GM13976 (cell line): ENCODE measurements around the gene CLTB.

Experiments used
- DNase-seq: peaks from one replicate; pipeline ENCODE4 v3.0.0; 2012; ENCODE audit warnings: low spot score
- in situ Hi-C: fragments of 300-500 bp; cut with MboI; formaldehyde crosslinking; loops from one replicate; pipeline ENCODE4 v1.12.0; 2022; ENCODE audit warnings: low sequenced_read_pairs, mixed read lengths, inconsistent platforms; ENCODE audit not compliant: unreplicated experiment
- TF ChIP-seq, protein P1 (sequence below): IDR thresholded peaks from 2 replicates; pipeline ENCODE4 v1.5.1; 2012; ENCODE audit warnings: borderline replicate concordance, mild to moderate bottlenecking; ENCODE audit not compliant: insufficient read depth; ENCODE audit errors: extremely low read depth, missing control alignments, control extremely low read depth

Gene CLTB

GRCh38 chr5:176383961-176384360 lies 32.4 kb downstream of the CLTB start:
- in situ Hi-C loops, result no loop called here
- no peak for DNase-seq
- TF ChIP-seq, protein P1, sequence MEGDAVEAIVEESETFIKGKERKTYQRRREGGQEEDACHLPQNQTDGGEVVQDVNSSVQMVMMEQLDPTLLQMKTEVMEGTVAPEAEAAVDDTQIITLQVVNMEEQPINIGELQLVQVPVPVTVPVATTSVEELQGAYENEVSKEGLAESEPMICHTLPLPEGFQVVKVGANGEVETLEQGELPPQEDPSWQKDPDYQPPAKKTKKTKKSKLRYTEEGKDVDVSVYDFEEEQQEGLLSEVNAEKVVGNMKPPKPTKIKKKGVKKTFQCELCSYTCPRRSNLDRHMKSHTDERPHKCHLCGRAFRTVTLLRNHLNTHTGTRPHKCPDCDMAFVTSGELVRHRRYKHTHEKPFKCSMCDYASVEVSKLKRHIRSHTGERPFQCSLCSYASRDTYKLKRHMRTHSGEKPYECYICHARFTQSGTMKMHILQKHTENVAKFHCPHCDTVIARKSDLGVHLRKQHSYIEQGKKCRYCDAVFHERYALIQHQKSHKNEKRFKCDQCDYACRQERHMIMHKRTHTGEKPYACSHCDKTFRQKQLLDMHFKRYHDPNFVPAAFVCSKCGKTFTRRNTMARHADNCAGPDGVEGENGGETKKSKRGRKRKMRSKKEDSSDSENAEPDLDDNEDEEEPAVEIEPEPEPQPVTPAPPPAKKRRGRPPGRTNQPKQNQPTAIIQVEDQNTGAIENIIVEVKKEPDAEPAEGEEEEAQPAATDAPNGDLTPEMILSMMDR, result no peak

DNA sequence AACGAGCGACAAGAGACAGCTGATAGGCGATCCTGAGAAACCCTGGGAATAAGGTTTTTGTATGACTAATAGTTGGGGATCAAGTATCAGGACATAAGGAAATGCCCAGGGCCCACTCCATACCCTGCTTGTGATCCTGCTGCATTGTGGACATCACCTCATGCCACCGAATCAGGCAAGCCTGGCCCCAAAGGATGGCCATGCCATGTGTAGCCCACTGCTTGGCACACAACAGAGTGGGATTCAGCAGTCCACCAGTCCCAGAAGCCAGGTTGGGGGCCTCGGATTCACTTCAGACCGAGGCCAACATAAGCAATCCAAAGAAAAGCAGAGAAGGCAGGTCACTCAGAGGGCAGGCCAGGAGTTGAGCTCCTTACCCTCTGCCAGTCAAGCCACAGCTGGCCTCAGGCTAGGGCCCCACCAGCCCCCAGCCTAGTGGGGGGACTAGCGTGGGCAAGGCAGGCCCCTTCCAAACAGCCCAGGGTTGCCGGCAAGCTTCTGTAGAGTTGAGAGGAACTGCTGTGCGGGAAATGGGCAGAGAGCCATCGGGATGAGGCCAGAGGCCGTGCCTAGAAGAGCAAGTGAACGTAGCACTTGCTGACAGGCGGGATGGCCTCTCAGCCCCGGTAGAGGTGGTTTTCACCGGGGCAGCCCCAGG lies 33.0 kb downstream of the CLTB start:
- in situ Hi-C loops, result no loop called here
- TF ChIP-seq, protein P1, result no peak
- DNase-seq, result no peak

GRCh38 chr5:176382721-176383120 lies 33.6 kb downstream of the CLTB start:
- TF ChIP-seq, protein P1, result no peak
- in situ Hi-C loops, result no loop called here
- no peak for DNase-seq

DNA sequence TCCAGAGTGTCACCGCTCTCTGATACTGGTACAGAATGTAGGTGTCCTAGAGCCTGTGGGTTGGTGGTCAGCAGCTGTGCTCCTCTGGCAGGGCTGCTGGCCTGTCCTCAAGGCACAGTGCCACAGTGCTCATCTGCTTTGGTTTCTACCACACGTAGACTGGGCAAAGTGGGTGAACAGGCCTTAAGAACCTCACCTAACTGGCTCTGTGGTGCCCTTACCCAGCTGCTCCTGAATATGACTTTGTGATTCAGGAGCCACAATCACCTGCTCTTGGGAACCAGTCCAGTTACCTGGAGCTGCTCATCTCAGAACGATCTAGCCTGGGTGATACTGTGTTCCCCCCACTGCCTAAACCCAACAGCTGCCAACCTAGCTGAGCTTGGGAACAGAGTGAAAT lies 34.4 kb downstream of the CLTB start:
- no peak for DNase-seq
- in situ Hi-C loops, result no loop called here
- TF ChIP-seq, protein P1, result no peak

- in situ Hi-C loops, result no loop called here
- DNase-seq, result no peak
- TF ChIP-seq, protein P1, result no peak
Observed at GRCh38 chr5:176381423-176381822, 34.9 kb downstream of the CLTB start.

GRCh38 chr5:176379881-176380280 lies 36.5 kb downstream of the CLTB start:
- DNase-seq, result peak; percentile 61
- in situ Hi-C loops, result no loop called here

More at GRCh38 chr5:176379881-176380280, 36.5 kb downstream of the CLTB start:
- TF ChIP-seq, protein P1, result no peak
